Loucy (cell line): ENCODE data around the gene FIBIN.

Experiments used
- H2AFZ ChIP-seq: fragments of 200-600 bp; sonication (generic); 2 replicates; pipeline ENCODE4 v1.6.0; 2016; ENCODE audit warnings: antibody characterized with exemption, mild to moderate bottlenecking, low read length, moderate library complexity
- H3F3A ChIP-seq: fragments of 200-600 bp; 2 replicates; pipeline ENCODE4 v1.6.0; 2016; ENCODE audit warnings: antibody characterized with exemption, low read depth, mild to moderate bottlenecking
- H3K27me3 ChIP-seq: fragments of 200-600 bp; sonication (generic); 2 replicates; pipeline ENCODE4 v1.6.1; 2014; ENCODE audit warnings: low read length, mild to moderate bottlenecking; ENCODE audit not compliant: insufficient read depth, poor library complexity, severe bottlenecking
- H3K36me3 ChIP-seq: fragments of 200-600 bp; sonication (generic); 2 replicates; pipeline ENCODE4 v1.6.1; 2016; ENCODE audit warnings: low read length; ENCODE audit not compliant: insufficient read depth
- H3K4me1 ChIP-seq: fragments of 200-600 bp; sonication (generic); 2 replicates; pipeline ENCODE4 v1.5.1; 2014; ENCODE audit warnings: low read length, mild to moderate bottlenecking; ENCODE audit not compliant: insufficient read depth, poor library complexity, severe bottlenecking
- H3K4me2 ChIP-seq: fragments of 200-600 bp; sonication (generic); 2 replicates; pipeline ENCODE4 v1.6.0; 2014; ENCODE audit warnings: antibody characterized with exemption, low read length, low read depth, mild to moderate bottlenecking; ENCODE audit not compliant: poor library complexity, severe bottlenecking
- H3K4me3 ChIP-seq: fragments of 200-600 bp; sonication (generic); 2 replicates; pipeline ENCODE4 v1.5.1; 2014; ENCODE audit warnings: low read length, mild to moderate bottlenecking, mixed read lengths; ENCODE audit not compliant: poor library complexity, severe bottlenecking
- H3K79me2 ChIP-seq: fragments of 200-600 bp; sonication (generic); 2 replicates; pipeline ENCODE4 v1.6.1; 2014; ENCODE audit warnings: low read length; ENCODE audit not compliant: insufficient read depth
- H3K9ac ChIP-seq: fragments of 200-600 bp; sonication (generic); 2 replicates; pipeline ENCODE4 v1.6.0; 2014; ENCODE audit warnings: mild to moderate bottlenecking, low read depth, low read length, moderate library complexity; ENCODE audit not compliant: poor library complexity, severe bottlenecking
- H3K9me2 ChIP-seq: fragments of 200-600 bp; sonication (generic); replicated peaks from 2 replicates; pipeline ENCODE4 v1.6.1; 2016; ENCODE audit warnings: low read depth, low read length, mixed read lengths
- H3K9me3 ChIP-seq: fragments of 200-600 bp; sonication (generic); 2 replicates; pipeline ENCODE4 v1.6.1; 2014; ENCODE audit warnings: mild to moderate bottlenecking, antibody characterized with exemption, low read length, low read depth; ENCODE audit not compliant: insufficient read depth
- H4K20me1 ChIP-seq: fragments of 200-600 bp; sonication (generic); 2 replicates; pipeline ENCODE4 v1.6.0; 2014; ENCODE audit warnings: antibody characterized with exemption, low read length, mild to moderate bottlenecking; ENCODE audit not compliant: insufficient read depth, poor library complexity, severe bottlenecking
- CTCF ChIP-seq: fragments of 200-600 bp; sonication (generic); conservative IDR thresholded peaks from 2 replicates; pipeline ENCODE4 v1.5.1; 2014; ENCODE audit warnings: mild to moderate bottlenecking, antibody characterized with exemption, low read length
- EZH2phosphoT487 ChIP-seq: fragments of 200-600 bp; IDR thresholded peaks from 2 replicates; pipeline ENCODE4 v1.6.1; 2018; ENCODE audit warnings: antibody characterized with exemption, mild to moderate bottlenecking, moderate library complexity, borderline replicate concordance

FIBIN gene

GRCh38 chr11:26949846-26950245 lies 44.1 kb upstream of the FIBIN start:
- TF ChIP-seq CTCF, result no peak
- TF ChIP-seq EZH2phosphoT487, result no peak
- no peaks in the 10 kb centered on the region for H3K27me3 ChIP-seq
- no peak overlapping the region for H2AFZ ChIP-seq
- no peak overlapping the region for H3K4me2 ChIP-seq
- no peaks in the 10 kb centered on the region for H3K9me2 ChIP-seq
- H4K20me1 ChIP-seq, result no peaks in the 10 kb centered on the region
- H3K9me3 ChIP-seq, result no peaks in the 10 kb centered on the region
- peaks cover 3% of the 10 kb centered on the region for H3K4me1 ChIP-seq
- no peaks in the 10 kb centered on the region for H3F3A ChIP-seq
- H3K79me2 ChIP-seq, result no peaks in the 10 kb centered on the region
- no peak overlapping the region for H3K9ac ChIP-seq
- H3K36me3 ChIP-seq, result no peaks in the 10 kb centered on the region
- no peak overlapping the region for H3K4me3 ChIP-seq

GRCh38 chr11:26950260-26950719 lies 43.6 kb upstream of the FIBIN start:
- Histone ChIP-seq H3K9me3 (no peaks in the 10 kb centered on the region), H3K4me1 (peaks cover 3% of the 10 kb centered on the region)
- no peak for TF ChIP-seq CTCF
- no peak for TF ChIP-seq EZH2phosphoT487

GRCh38 chr11:26951809-26952515 lies 42.0 kb upstream of the FIBIN start:
- Histone ChIP-seq H4K20me1 (no peaks in the 10 kb centered on the region), H3K9ac (no peak overlapping the region), H3K9me3 (no peaks in the 10 kb centered on the region), H3F3A (no peaks in the 10 kb centered on the region), H3K4me2 (no peak overlapping the region), H3K79me2 (no peaks in the 10 kb centered on the region), H3K4me3 (no peak overlapping the region), H3K9me2 (no peaks in the 10 kb centered on the region), H3K36me3 (no peaks in the 10 kb centered on the region), H2AFZ (no peak overlapping the region), H3K27me3 (no peaks in the 10 kb centered on the region), H3K4me1 (peaks cover 3% of the 10 kb centered on the region)
- TF ChIP-seq EZH2phosphoT487 (no peak), CTCF (no peak)

More at GRCh38 chr11:26950260-26950719, 43.6 kb upstream of the FIBIN start:
- Histone ChIP-seq H3K27me3 (no peaks in the 10 kb centered on the region), H3K79me2 (no peaks in the 10 kb centered on the region), H3K4me3 (no peak overlapping the region), H2AFZ (no peak overlapping the region), H4K20me1 (no peaks in the 10 kb centered on the region), H3K9ac (no peak overlapping the region), H3K4me2 (no peak overlapping the region), H3K9me2 (no peaks in the 10 kb centered on the region), H3K36me3 (no peaks in the 10 kb centered on the region), H3F3A (no peaks in the 10 kb centered on the region)
